ENCODE measurements around the gene PSTK. TPM values are rescaled to one million over a fixed set of nuclear protein-coding genes. Genes with fewer than 3 reads are reported as not detected.

PSTK gene
- total and polyA plus RNA-seq, 2 of the 13 experiments (the other 11 are each of a cell fraction or from before 2014, with no cell fraction given) = 8.2 to 9.3 TPM

- TF ChIP-seq ZFP36 (IDR thresholded peaks at IDR 0.05; ENCODE audit: borderline replicate concordance, low read depth, low read length, partially characterized antibody) (no peak), HNRNPH1 (optimal IDR thresholded peaks at IDR 0.05; ENCODE audit: low read depth, low read length) (peak; percentile 66), ZNF263 (CRISPR knock-in tag; IDR thresholded peaks at IDR 0.05) (peak; percentile 72; the same call in 1 of the 2 replicates), HNRNPL (IDR thresholded peaks at IDR 0.05; ENCODE audit: low read depth, low read length) (peak; percentile 81), ZNF703 (CRISPR knock-in tag; IDR thresholded peaks at IDR 0.05; ENCODE audit: borderline replicate concordance) (no peak), YY1 (IDR thresholded peaks at IDR 0.05; ENCODE audit: insufficient read depth, insufficient replicate concordance, low read depth, low read length) (peak; percentile 77), ZSCAN12 (CRISPR knock-in tag; IDR thresholded peaks at IDR 0.05) (no peak), BRD4 (CRISPR knock-in tag; IDR thresholded peaks at IDR 0.05) (peak; percentile 62; the same call in 1 of the 2 replicates), SP5 (CRISPR knock-in tag; IDR thresholded peaks at IDR 0.05; ENCODE audit: borderline replicate concordance, low read depth) (peak; percentile 37; the same call in 1 of the 2 replicates), ZNF747 (CRISPR knock-in tag; IDR thresholded peaks at IDR 0.05; ENCODE audit: borderline replicate concordance) (peak; percentile 85; the same call in 1 of the 2 replicates), NKX3-1 (CRISPR knock-in tag; IDR thresholded peaks at IDR 0.05) (peak; percentile 80; the same call in 1 of the 2 replicates), TEAD2 (CRISPR knock-in tag; IDR thresholded peaks at IDR 0.05) (no peak; the same call in 1 of the 2 replicates), KLF13 (CRISPR knock-in tag; IDR thresholded peaks at IDR 0.05) (peak; percentile 34; the same call in 1 of the 2 replicates), NFE2L1 (CRISPR knock-in tag; IDR thresholded peaks at IDR 0.05; ENCODE audit: borderline replicate concordance) (no peak; the same call in 1 of the 2 replicates), AHR (CRISPR knock-in tag; IDR thresholded peaks at IDR 0.05) (peak; percentile 96; the same call in 1 of the 2 replicates), TBL1XR1 (IDR thresholded peaks at IDR 0.05; ENCODE audit: borderline replicate concordance, low read length, partially characterized antibody) (no peak), ZBTB21 (CRISPR knock-in tag; IDR thresholded peaks at IDR 0.05) (peak; percentile 49; the same call in 1 of the 2 replicates), NFRKB (IDR thresholded peaks at IDR 0.05) (no peak), HOXD1 (CRISPR knock-in tag; IDR thresholded peaks at IDR 0.05) (peak; percentile 89), ZNF883 (CRISPR knock-in tag; IDR thresholded peaks at IDR 0.05; ENCODE audit: not compliant biosample characterization) (peak; percentile 98), SIX4 (CRISPR knock-in tag; IDR thresholded peaks at IDR 0.05) (no peak; the same call in none of the 2 replicates), AGO1 (IDR thresholded peaks at IDR 0.05; ENCODE audit: low read depth, low read length, poor library complexity, severe bottlenecking) (no peak), HNF4A (CRISPR knock-in tag; IDR thresholded peaks at IDR 0.05) (peak; percentile 41; the same call in 1 of the 2 replicates), MYC (CRISPR knock-in tag; IDR thresholded peaks at IDR 0.05; ENCODE audit: borderline replicate concordance) (peak; percentile 73; the same call in 1 of the 2 replicates), KDM5A (IDR thresholded peaks at IDR 0.05; ENCODE audit: borderline replicate concordance, low read length) (peak; percentile 92), KDM2A (CRISPR knock-in tag; IDR thresholded peaks at IDR 0.05; ENCODE audit: borderline replicate concordance, low read depth) (peak; percentile 97), CAMTA2 (CRISPR knock-in tag; IDR thresholded peaks at IDR 0.05; ENCODE audit: borderline replicate concordance) (0 out of 2 replicates have a peak, but pooled peaks have one; percentile 82), RBM22 (optimal IDR thresholded peaks at IDR 0.05; ENCODE audit: low read length) (no peak), ARNTL (CRISPR knock-in tag; IDR thresholded peaks at IDR 0.05) (peak; percentile 86; the same call in 1 of the 2 replicates), FOXM1 (CRISPR knock-in tag; IDR thresholded peaks at IDR 0.05) (0 out of 2 replicates have a peak, but pooled peaks have one; percentile 34)
- TF ChIP-seq, protein P1, sequence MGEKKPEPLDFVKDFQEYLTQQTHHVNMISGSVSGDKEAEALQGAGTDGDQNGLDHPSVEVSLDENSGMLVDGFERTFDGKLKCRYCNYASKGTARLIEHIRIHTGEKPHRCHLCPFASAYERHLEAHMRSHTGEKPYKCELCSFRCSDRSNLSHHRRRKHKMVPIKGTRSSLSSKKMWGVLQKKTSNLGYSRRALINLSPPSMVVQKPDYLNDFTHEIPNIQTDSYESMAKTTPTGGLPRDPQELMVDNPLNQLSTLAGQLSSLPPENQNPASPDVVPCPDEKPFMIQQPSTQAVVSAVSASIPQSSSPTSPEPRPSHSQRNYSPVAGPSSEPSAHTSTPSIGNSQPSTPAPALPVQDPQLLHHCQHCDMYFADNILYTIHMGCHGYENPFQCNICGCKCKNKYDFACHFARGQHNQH (CRISPR knock-in tag; IDR thresholded peaks at IDR 0.05) = peak; percentile 97
These were observed 26.1 kb upstream of the PSTK start, which contains the start of gene C10orf88 (continued) for GRCh38 chr10:122953902-122954730.
